SW 1271 (cell line): ENCODE results near the gene PRICKLE2.

Experiments
- DNase-seq, 2 experiments: peaks; one replicate each; lab custom pipeline; 2025; lab: John Stamatoyannopoulos, UW

Gene PRICKLE2

GRCh38 chr3:64190517-64191515 is 34.5 kb downstream of the PRICKLE2 start:
- no peak for DNase-seq

GRCh38 chr3:64188810-64189560 is 36.3 kb downstream of the PRICKLE2 start:
- DNase-seq = no peak

- DNase-seq = no peak
Measured at GRCh38 chr3:64187065-64187959, 38.0 kb downstream of the PRICKLE2 start.

- DNase-seq = no peak
Measured at GRCh38 chr3:64186667-64187064, 38.6 kb downstream of the PRICKLE2 start.

- no peak for DNase-seq
Measured at GRCh38 chr3:64185436-64185835, 39.8 kb downstream of the PRICKLE2 start.

GRCh38 chr3:64184621-64185020 is 40.6 kb downstream of the PRICKLE2 start:
- no peak for DNase-seq

- no peak for DNase-seq
Measured at GRCh38 chr3:64179860-64180259, 45.4 kb downstream of the PRICKLE2 start.

- no peak for DNase-seq
Measured at GRCh38 chr3:64179249-64179648, 46.0 kb downstream of the PRICKLE2 start.

- no peak for DNase-seq
Measured at GRCh38 chr3:64178419-64178818, 46.8 kb downstream of the PRICKLE2 start.

GRCh38 chr3:64176461-64176996 is 48.7 kb downstream of the PRICKLE2 start:
- DNase-seq = no peak

GRCh38 chr3:64174328-64174727 is 50.9 kb downstream of the PRICKLE2 start:
- DNase-seq = no peak

GRCh38 chr3:64173563-64173962 is 51.7 kb downstream of the PRICKLE2 start:
- DNase-seq = no peak

GRCh38 chr3:64170270-64170669 is 55.0 kb downstream of the PRICKLE2 start:
- DNase-seq = no peak

GRCh38 chr3:64167868-64168267 is 57.4 kb downstream of the PRICKLE2 start:
- no peak for DNase-seq

- DNase-seq = no peak
Measured at GRCh38 chr3:64167351-64167750, 57.9 kb downstream of the PRICKLE2 start.

- DNase-seq = no peak
Measured at GRCh38 chr3:64166584-64167162, 58.6 kb downstream of the PRICKLE2 start.

- DNase-seq = no peak
Measured at GRCh38 chr3:64164349-64164748, 60.9 kb downstream of the PRICKLE2 start.

- no peak for DNase-seq
Measured at GRCh38 chr3:64163755-64164148, 61.5 kb downstream of the PRICKLE2 start.

GRCh38 chr3:64163019-64163754 is 62.1 kb downstream of the PRICKLE2 start:
- no peak for DNase-seq

- DNase-seq = no peak
Measured at GRCh38 chr3:64161481-64161952, 63.7 kb downstream of the PRICKLE2 start.
